Measurements from ENCODE around the gene GNAS.
"Not testable (repeated sequence)": the region's sequence is repeated elsewhere in the genome, so short reads cannot be mapped to it uniquely, and the experiment has no call there.

GNAS gene

GRCh38 chr20:58852543-58853271, at the start of gene GNAS:
Gene GNAS (plus strand): TSS chr20:58852716.
- DNase-seq: peak; percentile 50

GRCh38 chr20:58803533-58803932, 49.0 kb upstream of the GNAS start:
- DNase-seq: no peak

- DNase-seq: no peak
These were observed 44.7 kb upstream of the GNAS start for GRCh38 chr20:58807801-58808200.

GRCh38 chr20:58808271-58809046, 44.1 kb upstream of the GNAS start:
- no peak for DNase-seq

- no peak for DNase-seq
These were observed 42.2 kb upstream of the GNAS start for GRCh38 chr20:58810116-58810878.

- DNase-seq: no peak
These were observed 41.7 kb upstream of the GNAS start for GRCh38 chr20:58810879-58811250.

- DNase-seq: no peak
These were observed 41.2 kb upstream of the GNAS start for GRCh38 chr20:58811334-58811733.

GRCh38 chr20:58813369-58813768, 39.1 kb upstream of the GNAS start:
- no peak for DNase-seq

GRCh38 chr20:58815448-58815847, 37.1 kb upstream of the GNAS start:
- DNase-seq: peak; percentile 22

GRCh38 chr20:58816051-58816450, 36.5 kb upstream of the GNAS start:
- no peak for DNase-seq

- DNase-seq: no peak
These were observed 35.4 kb upstream of the GNAS start for GRCh38 chr20:58816957-58817651.

GRCh38 chr20:58817748-58818147, 34.8 kb upstream of the GNAS start:
- no peak for DNase-seq

GRCh38 chr20:58818586-58819285, 33.8 kb upstream of the GNAS start:
- DNase-seq: no peak

GRCh38 chr20:58819921-58820320, 32.6 kb upstream of the GNAS start:
- no peak for DNase-seq

GRCh38 chr20:58820515-58820914, 32.0 kb upstream of the GNAS start:
- not testable (repeated sequence) for DNase-seq

- DNase-seq: no peak
These were observed 30.4 kb upstream of the GNAS start for GRCh38 chr20:58822149-58822548.

- DNase-seq: no peak
These were observed 29.5 kb upstream of the GNAS start for GRCh38 chr20:58822748-58823730.

- DNase-seq: no peak
These were observed 27.7 kb upstream of the GNAS start for GRCh38 chr20:58824843-58825242.

GRCh38 chr20:58825450-58825849, 27.1 kb upstream of the GNAS start:
- DNase-seq: no peak

GRCh38 chr20:58826271-58826670, 26.2 kb upstream of the GNAS start:
- no peak for DNase-seq

- DNase-seq: no peak
These were observed 24.4 kb upstream of the GNAS start for GRCh38 chr20:58828136-58828535.
